Measurements from ENCODE around the gene NHLH1.

DNA sequence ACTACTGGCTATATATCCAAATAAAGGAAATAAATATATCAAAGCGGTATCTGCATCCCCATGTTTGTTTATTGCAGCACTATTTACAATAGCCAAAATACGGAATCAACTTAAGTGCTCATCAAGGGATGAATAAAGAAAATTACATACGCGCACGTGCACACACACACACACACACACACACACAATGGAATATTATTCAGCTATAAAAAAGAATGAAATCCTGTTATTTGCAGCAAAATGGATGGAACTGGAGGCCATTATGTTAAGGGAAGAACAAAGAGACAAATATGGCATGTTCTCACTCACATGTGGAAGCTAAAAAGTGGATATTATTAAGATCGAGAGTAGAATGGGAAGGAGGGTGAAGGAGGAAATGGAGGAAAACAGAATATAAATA, 44.0 kb upstream of the NHLH1 start:
- TF ChIP-seq, protein P1, sequence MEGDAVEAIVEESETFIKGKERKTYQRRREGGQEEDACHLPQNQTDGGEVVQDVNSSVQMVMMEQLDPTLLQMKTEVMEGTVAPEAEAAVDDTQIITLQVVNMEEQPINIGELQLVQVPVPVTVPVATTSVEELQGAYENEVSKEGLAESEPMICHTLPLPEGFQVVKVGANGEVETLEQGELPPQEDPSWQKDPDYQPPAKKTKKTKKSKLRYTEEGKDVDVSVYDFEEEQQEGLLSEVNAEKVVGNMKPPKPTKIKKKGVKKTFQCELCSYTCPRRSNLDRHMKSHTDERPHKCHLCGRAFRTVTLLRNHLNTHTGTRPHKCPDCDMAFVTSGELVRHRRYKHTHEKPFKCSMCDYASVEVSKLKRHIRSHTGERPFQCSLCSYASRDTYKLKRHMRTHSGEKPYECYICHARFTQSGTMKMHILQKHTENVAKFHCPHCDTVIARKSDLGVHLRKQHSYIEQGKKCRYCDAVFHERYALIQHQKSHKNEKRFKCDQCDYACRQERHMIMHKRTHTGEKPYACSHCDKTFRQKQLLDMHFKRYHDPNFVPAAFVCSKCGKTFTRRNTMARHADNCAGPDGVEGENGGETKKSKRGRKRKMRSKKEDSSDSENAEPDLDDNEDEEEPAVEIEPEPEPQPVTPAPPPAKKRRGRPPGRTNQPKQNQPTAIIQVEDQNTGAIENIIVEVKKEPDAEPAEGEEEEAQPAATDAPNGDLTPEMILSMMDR (conservative IDR thresholded peaks at IDR 0.05; ENCODE audit: low read length), result no peak
- TF ChIP-seq EZH2phosphoT487 (IDR thresholded peaks at IDR 0.05; ENCODE audit: borderline replicate concordance, low read depth, low read length), result no peak

Measured in OCI-LY7 (cell line).